Right lobe of liver (tissue), 5 donors: ENCODE data around the gene ABCA12. TPM values are rescaled to one million over a fixed set of nuclear protein-coding genes. Genes with fewer than 3 reads are reported as not detected.

Source experiments
- total RNA-seq, 6 experiments: library from RNA; depleted of rRNA in 2 of 6; stranded (reverse); fragments of >200 nt in 2 of 6; fragmentation: NEBNext Ultra II Directional in 3 of 6; extraction: Animal tissue kit (Norgen Biotek cat#: 25700) in 3 of 6; gene quantifications; one replicate each; pipeline versions ENCODE4 v1.1.0 to v1.2.4, GENCODE V29; 2016 to 2023
- donor health status: DM: no; HTN: no; CAD: no.
- donor health status: DM: no; HTN: no; CAD: no.
- donor health status: DM: no; HTN: yes; CAD: no.
- donor health status: DM: no; HTN: yes; CAD: no.

The ABCA12 gene
- total RNA-seq, 6 experiments from 2014 or later: not detected

Other genes starting within 250 kb of the ABCA12 start
- 10 to 100 TPM; 38.8 to 57.3 (median 43.0) TPM for gene ATIC, start 173.4 kb upstream of the ABCA12 start, total RNA-seq